ENCODE data around the gene GINS3. TPM values are rescaled to one million over a fixed set of nuclear protein-coding genes. Genes with fewer than 3 reads are reported as not detected.

GINS3 gene
- total RNA-seq, 1 donor from 2014 or later, result 6.9 TPM

DNA sequence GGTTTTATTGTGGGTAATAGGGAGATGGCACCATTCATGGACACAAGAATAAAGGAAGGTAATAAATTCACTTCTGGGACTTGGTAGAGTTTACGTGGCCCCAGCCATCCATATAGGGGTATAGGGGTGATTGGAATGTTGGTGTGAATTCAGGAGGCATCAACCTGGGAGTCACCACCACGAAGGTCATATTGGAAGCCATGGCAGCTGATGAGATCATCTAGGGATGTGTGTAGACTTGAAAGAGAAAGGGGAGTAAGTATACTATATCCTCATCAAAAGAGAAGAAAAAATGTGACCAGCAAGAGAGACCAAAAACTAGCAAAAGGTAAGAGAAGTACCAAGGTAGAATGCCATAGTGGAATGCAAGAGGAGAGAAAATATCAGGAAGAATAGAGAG is 26.6 kb upstream of the GINS3 start:
- ChIA-PET CTCF (no interaction called here), POLR2A (no interaction called here)
- ATAC-seq (ENCODE audit: low read depth) (no peak), DNase-seq (no peak)
- TF ChIP-seq, protein P1, sequence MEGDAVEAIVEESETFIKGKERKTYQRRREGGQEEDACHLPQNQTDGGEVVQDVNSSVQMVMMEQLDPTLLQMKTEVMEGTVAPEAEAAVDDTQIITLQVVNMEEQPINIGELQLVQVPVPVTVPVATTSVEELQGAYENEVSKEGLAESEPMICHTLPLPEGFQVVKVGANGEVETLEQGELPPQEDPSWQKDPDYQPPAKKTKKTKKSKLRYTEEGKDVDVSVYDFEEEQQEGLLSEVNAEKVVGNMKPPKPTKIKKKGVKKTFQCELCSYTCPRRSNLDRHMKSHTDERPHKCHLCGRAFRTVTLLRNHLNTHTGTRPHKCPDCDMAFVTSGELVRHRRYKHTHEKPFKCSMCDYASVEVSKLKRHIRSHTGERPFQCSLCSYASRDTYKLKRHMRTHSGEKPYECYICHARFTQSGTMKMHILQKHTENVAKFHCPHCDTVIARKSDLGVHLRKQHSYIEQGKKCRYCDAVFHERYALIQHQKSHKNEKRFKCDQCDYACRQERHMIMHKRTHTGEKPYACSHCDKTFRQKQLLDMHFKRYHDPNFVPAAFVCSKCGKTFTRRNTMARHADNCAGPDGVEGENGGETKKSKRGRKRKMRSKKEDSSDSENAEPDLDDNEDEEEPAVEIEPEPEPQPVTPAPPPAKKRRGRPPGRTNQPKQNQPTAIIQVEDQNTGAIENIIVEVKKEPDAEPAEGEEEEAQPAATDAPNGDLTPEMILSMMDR (IDR thresholded peaks at IDR 0.05), result no peak
- Mint-ChIP-seq H3K4me3 (no peak overlapping the region), H3K4me1 (no peaks in the 10 kb centered on the region), H3K36me3 (ENCODE audit: low read depth) (no peaks in the 10 kb centered on the region), H3K27ac (no peak overlapping the region), H3K9me3 (peaks cover 2% of the 10 kb centered on the region), H3K27me3 (peaks cover 19% of the 10 kb centered on the region)
- intact Hi-C loops (cut with micrococcal nuclease), result no loop called here

DNA sequence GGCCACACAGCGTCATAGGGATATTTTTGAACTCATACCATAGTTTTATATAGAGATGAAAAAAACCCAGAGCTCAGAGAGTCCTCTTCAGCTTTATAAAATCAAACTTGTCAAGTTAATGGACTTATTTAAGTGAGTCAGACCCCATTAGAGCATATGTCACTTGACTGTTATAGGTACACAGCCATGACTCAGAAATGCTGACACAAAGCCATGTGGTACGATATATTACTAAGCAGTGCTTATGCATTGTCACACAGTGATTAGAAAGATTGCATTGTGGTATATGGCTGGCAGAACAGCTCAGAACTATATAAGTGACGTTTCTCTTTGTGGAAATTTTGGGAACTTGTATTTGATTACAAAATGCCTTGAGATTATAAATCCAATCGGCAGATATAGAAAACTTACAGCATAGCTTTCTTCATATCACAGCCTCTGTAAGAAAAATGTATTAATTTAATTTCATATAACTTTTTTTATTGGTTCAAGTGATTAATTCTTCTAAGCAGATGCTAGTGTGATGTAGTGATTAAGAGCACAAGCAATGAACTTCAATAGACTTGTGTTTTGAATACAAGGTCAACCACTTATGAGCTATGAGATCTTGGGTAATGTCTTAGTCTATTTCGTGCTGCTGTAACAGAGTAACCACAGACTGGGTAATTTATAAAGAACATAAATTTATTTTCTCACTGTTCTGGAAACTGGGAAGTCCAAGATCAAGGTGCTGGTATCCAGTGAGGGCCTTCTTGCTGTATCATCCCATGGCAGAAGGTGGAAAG is 25.8 kb upstream of the GINS3 start:
- Mint-ChIP-seq H3K4me1 (no peaks in the 10 kb centered on the region), H3K36me3 (ENCODE audit: low read depth) (no peaks in the 10 kb centered on the region), H3K9me3 (no peaks in the 10 kb centered on the region), H3K27ac (no peak overlapping the region), H3K4me3 (no peak overlapping the region), H3K27me3 (peaks cover 19% of the 10 kb centered on the region)
- DNase-seq (no peak), ATAC-seq (ENCODE audit: low read depth) (no peak)
- intact Hi-C loops (cut with micrococcal nuclease), result no loop called here
- CTCF ChIA-PET, result no interaction called here
- TF ChIP-seq, protein P1 (IDR thresholded peaks at IDR 0.05), result no peak
- POLR2A ChIA-PET, result no interaction called here

DNA sequence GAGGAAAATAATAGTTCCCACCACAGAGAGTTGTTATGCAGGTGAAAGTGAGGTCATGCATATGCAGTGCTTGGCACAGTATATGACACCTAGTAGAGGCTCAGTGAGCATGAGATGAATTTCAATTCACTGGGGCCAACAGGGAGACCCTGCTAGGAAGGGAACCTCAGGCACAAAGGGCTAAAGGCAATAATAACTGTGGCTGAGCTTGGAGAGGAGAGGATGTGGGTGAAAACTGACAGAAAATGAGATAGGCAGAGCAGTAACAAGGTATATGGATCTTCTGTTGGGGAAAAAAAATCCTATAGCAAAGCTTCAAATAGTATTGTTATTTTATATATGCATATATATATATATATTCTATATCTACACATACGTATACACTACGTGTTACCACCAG is 25.0 kb upstream of the GINS3 start:
- H3K4me3 Mint-ChIP-seq, result no peak overlapping the region
- intact Hi-C loops (cut with micrococcal nuclease), result no loop called here
- ChIA-PET POLR2A (interaction anchor here (0.7 kb wide), 1 partner anchor 367 kb away, joined by 10 read pairs; the partner anchor contains the start of gene GOT2), CTCF (no interaction called here)
- ATAC-seq (ENCODE audit: low read depth) (no peak), DNase-seq (no peak)
- H3K27ac Mint-ChIP-seq, result no peak overlapping the region
- H3K36me3 Mint-ChIP-seq (ENCODE audit: low read depth), result no peaks in the 10 kb centered on the region
- H3K27me3 Mint-ChIP-seq, result peaks cover 25% of the 10 kb centered on the region
- TF ChIP-seq, protein P1 (IDR thresholded peaks at IDR 0.05), result no peak
- H3K4me1 Mint-ChIP-seq, result no peaks in the 10 kb centered on the region
- H3K9me3 Mint-ChIP-seq, result peaks cover 6% of the 10 kb centered on the region

DNA sequence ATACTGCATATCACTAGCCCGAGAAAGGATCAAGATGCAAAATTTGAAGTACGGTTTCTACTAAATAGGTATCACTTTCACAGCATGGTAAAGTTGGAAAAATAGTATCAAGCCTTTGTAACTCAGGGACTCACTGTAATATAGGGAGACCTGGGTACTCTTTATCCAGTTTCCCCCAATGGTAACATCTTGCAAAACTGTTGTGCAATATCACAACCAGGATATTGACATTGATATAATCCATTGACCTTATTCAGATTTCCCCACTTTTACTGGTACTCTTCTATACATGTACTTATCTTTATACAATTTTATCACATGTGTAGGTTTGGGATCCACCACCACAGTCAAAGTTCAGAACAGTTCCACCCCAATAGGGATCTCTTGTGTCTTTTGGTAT is 20.4 kb upstream of the GINS3 start:
- H3K4me1 Mint-ChIP-seq, result no peaks in the 10 kb centered on the region
- H3K36me3 Mint-ChIP-seq (ENCODE audit: low read depth), result no peaks in the 10 kb centered on the region
- H3K9me3 Mint-ChIP-seq, result peaks cover 6% of the 10 kb centered on the region
- ATAC-seq (ENCODE audit: low read depth) (no peak), DNase-seq (no peak)
- no peak overlapping the region for H3K4me3 Mint-ChIP-seq
- H3K27ac Mint-ChIP-seq, result no peak overlapping the region
- TF ChIP-seq, protein P1 (IDR thresholded peaks at IDR 0.05), result no peak
- peaks cover 24% of the 10 kb centered on the region for H3K27me3 Mint-ChIP-seq
- CTCF ChIA-PET, result no interaction called here
- intact Hi-C loops (cut with micrococcal nuclease), result no loop called here
- POLR2A ChIA-PET, result no interaction called here

DNA sequence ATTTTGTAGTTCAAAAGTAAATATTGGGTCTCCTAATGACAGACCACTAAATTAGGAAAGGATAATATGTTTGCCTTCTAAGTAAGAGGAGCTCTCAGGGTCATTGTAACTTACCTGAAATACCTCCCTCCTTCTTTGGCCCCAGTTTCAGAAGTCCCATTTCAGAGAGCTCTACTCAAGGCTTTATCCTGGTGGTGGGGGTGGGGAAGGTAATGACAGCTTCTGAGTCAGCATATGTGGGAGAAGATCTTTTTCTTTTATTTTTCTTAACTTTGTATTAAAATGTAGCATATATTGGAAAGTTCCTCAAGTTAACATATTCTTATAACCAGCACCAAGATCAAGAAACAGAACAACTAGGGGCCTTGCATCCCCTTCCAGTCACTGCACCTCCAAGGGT is 16.9 kb upstream of the GINS3 start:
- no peak for ATAC-seq (ENCODE audit: low read depth)
- TF ChIP-seq, protein P1 (IDR thresholded peaks at IDR 0.05), result no peak
- H3K4me3 Mint-ChIP-seq, result no peak overlapping the region
- H3K36me3 Mint-ChIP-seq (ENCODE audit: low read depth), result no peaks in the 10 kb centered on the region
- H3K4me1 Mint-ChIP-seq, result no peaks in the 10 kb centered on the region
- no peak overlapping the region for H3K27ac Mint-ChIP-seq
- no peak for DNase-seq
- intact Hi-C loops (cut with micrococcal nuclease), result no loop called here
- peaks cover 13% of the 10 kb centered on the region for H3K27me3 Mint-ChIP-seq
- peaks cover 6% of the 10 kb centered on the region for H3K9me3 Mint-ChIP-seq
- CTCF ChIA-PET, result no interaction called here
- POLR2A ChIA-PET, result no interaction called here
